Tibial artery (tissue), 4 donors: ENCODE measurements around the gene CHMP2A.

Source experiments
- DNase-seq, 2 donors: peaks; one replicate each; pipeline ENCODE4 v3.0.0-alpha.2; 2019
- H3K27ac ChIP-seq, 2 donors: fragments of 200-600 bp; sonication (generic) in 1 of 2; 1 replicate in 1 of 2; 2 replicates in 1 of 2; pipeline ENCODE4 v1.5.1; 2018 to 2019; ENCODE audit warnings: mild to moderate bottlenecking in 1 of 2
- H3K27me3 ChIP-seq, 2 donors: fragments of 200-600 bp; sonication (generic) in 1 of 2; one replicate each; pipeline versions ENCODE4 v1.5.1 to v1.6.0; 2016 to 2019
- H3K36me3 ChIP-seq, 3 donors: fragments of 200-600 bp; sonication (generic) in 2 of 3; one replicate each; pipeline ENCODE4 v1.5.1; 2016 to 2019; ENCODE audit warnings: mild to moderate bottlenecking in 2 of 3
- H3K4me1 ChIP-seq, 4 donors: fragments of 200-600 bp; sonication (generic) in 2 of 4; 1 replicate in 3 of 4; 2 replicates in 1 of 4; pipeline ENCODE4 v1.5.1; 2016 to 2019
- H3K4me3 ChIP-seq, 2 donors: fragments of 200-600 bp; sonication (generic) in 1 of 2; 1 replicate in 1 of 2; 2 replicates in 1 of 2; pipeline ENCODE4 v1.5.1; 2018 to 2019; ENCODE audit warnings: mild to moderate bottlenecking in 2 of 2
- H3K9me3 ChIP-seq, 3 donors: fragments of 200-600 bp; sonication (generic) in 1 of 3; one replicate each; pipeline ENCODE4 v1.5.1; 2016 to 2019
- intact Hi-C: fragments of 100-400 bp; cut with DNase I; formaldehyde crosslinking; loops from one replicate; pipeline ENCODE4 v1.15.0; 2023; ENCODE audit warnings: low total_unique reads
- TF ChIP-seq, protein P1 (sequence below), 2 experiments: fragments of 200-600 bp in 1 of 2; fragments of 450-650 bp in 1 of 2; IDR thresholded peaks; one replicate each; pipeline ENCODE4 v1.5.1; 2017 to 2019; ENCODE audit warnings: antibody characterized with exemption in 2 of 2, mild to moderate bottlenecking in 1 of 2, moderate library complexity in 1 of 2

Gene CHMP2A

DNA sequence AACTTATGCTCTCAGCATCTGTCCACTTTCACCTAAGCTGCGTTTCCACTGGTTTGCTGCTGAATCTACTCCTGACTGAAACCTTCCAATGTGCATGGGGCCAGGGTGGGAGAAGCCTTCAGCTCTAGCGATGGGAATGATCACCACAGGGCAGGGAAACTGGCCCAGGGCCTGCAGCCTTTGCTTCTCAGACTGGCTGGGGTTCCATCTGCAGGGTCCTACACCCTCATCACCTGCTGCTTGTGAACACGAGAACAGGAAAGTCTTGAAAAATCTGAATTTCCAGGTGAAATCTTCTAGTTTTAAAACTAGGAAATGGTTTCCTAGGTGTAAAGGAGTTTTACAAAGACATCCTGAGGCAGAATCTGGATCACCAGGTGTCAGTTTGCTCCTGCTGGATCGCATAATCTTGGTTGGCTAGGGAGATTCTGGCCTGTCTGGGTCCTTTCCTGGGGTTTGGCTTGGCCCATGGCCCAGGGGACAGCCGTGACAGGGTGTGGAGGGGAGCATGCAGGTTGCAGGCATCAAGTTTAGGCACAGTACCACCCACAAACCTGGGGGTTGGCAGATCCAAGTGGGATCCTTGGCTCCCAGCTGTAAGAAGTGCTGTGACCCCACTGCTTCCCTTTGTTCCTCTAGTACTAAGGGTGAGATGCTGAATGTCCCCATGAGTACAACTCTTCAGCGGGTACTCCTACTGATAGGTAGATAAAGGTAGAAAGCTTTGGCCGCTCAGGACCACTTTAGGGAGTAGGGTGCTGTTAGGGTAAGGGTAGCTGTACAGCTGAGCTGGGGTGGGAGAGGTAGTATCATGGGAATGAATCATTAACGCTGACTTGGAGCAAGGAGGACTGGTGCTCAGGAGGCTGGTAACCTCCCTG is 5.3 kb upstream of the CHMP2A start:
- intact Hi-C loops: no loop called here
- peaks cover 0 to 63% (median 58%) of the 10 kb centered on the region in 4 donors for H3K4me1 ChIP-seq
- peaks cover 11 to 17% (median 17%) of the 10 kb centered on the region in 3 donors for H3K36me3 ChIP-seq
- H3K4me3 ChIP-seq: peak overlapping the region; percentile 89 to 90
- no peaks in the 10 kb centered on the region for H3K9me3 ChIP-seq
- no peaks in the 10 kb centered on the region for H3K27me3 ChIP-seq
- TF ChIP-seq, protein P1, sequence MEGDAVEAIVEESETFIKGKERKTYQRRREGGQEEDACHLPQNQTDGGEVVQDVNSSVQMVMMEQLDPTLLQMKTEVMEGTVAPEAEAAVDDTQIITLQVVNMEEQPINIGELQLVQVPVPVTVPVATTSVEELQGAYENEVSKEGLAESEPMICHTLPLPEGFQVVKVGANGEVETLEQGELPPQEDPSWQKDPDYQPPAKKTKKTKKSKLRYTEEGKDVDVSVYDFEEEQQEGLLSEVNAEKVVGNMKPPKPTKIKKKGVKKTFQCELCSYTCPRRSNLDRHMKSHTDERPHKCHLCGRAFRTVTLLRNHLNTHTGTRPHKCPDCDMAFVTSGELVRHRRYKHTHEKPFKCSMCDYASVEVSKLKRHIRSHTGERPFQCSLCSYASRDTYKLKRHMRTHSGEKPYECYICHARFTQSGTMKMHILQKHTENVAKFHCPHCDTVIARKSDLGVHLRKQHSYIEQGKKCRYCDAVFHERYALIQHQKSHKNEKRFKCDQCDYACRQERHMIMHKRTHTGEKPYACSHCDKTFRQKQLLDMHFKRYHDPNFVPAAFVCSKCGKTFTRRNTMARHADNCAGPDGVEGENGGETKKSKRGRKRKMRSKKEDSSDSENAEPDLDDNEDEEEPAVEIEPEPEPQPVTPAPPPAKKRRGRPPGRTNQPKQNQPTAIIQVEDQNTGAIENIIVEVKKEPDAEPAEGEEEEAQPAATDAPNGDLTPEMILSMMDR (IDR thresholded peaks at IDR 0.05): no peak
- H3K27ac ChIP-seq: peak overlapping the region; percentile 99 to 100
- DNase-seq: no peak

DNA sequence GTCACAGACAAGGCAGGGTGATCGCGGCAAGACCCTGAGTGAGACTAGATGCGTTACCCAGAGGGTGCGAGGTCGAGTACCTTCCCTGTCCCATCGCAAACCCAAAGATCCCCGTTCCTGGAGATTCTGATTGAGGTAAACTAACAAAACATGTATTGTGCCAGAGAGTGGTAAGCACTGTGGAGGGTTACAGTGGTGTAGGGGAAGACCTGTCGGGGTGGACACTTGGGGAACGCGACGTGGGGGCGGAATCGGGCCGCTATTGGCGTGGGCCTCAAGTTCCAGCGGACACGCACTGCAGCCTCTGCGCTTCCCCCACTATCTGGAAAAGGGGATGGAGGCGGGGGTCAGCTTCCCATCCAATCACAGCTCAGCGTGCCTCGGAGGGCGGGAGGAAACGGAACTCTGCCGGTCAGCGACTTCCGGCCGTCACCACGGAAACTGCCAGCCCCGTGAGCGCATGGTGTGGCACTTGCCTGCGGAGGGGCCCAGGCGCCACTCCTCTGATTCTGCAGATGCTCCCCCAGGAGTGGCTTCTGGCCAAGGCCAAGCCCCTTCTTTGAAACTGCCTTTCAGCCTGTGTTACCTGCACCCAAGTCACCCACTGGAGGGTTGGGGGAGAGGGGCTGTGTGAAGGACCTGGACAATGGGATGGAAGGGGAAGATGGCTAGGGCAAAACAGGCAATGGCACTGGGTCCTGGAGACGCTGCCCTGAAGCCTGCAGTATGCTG is 4.5 kb upstream of the CHMP2A start:
- TF ChIP-seq, protein P1 (IDR thresholded peaks at IDR 0.05): no peak
- peak; percentile 93 to 97 for DNase-seq
- intact Hi-C loops: no loop called here
- Histone ChIP-seq H3K4me3 (peak overlapping the region; percentile 89 to 90), H3K4me1 (peaks cover 0 to 67% (median 59%) of the 10 kb centered on the region in 4 donors), H3K27ac (peak overlapping the region; percentile 99 to 100), H3K9me3 (no peaks in the 10 kb centered on the region), H3K36me3 (peaks cover 11 to 17% (median 17%) of the 10 kb centered on the region in 3 donors), H3K27me3 (no peaks in the 10 kb centered on the region)

DNA sequence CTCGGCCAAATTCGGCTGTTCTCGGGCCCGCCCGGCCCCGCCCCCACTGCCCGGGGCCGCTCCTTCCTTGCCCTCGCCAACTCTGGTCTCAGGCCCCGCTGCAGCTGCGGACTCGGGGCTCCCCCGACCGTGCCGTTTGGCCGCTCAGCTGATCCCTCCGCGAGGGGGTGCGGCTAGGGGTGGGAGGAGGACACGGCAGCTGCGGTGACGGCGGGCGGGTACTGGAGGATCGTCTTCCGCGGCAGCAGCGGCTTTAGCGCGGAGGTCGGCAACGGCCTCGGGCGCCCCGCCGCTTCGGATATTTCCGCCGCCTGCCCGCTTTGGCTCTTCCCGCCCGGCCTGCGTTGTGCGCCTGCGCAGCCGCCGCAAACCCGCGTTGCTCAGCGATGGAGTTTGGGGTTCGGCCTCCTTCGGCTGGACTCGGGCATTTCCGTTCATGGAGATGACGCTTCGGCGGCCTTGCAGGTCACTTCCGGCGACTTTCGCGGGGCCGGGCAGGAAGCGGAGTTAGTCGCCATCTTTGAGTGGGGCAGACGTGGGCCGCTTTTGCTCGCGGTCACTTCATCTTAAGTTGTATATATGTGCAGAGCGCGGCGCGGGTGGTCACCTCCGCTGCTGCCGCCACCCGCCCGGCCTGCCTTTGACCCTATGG is 3.8 kb upstream of the CHMP2A start:
- Histone ChIP-seq H3K36me3 (peaks cover 11 to 17% (median 17%) of the 10 kb centered on the region in 3 donors), H3K27me3 (no peaks in the 10 kb centered on the region), H3K9me3 (no peaks in the 10 kb centered on the region), H3K27ac (peak overlapping the region; percentile 99 to 100), H3K4me1 (peaks cover 0 to 73% (median 65%) of the 10 kb centered on the region in 4 donors), H3K4me3 (peak overlapping the region; percentile 89 to 90)
- TF ChIP-seq, protein P1 (IDR thresholded peaks at IDR 0.05): no peak
- peak; percentile 98 to 99 for DNase-seq
- intact Hi-C loops: no loop called here

DNA sequence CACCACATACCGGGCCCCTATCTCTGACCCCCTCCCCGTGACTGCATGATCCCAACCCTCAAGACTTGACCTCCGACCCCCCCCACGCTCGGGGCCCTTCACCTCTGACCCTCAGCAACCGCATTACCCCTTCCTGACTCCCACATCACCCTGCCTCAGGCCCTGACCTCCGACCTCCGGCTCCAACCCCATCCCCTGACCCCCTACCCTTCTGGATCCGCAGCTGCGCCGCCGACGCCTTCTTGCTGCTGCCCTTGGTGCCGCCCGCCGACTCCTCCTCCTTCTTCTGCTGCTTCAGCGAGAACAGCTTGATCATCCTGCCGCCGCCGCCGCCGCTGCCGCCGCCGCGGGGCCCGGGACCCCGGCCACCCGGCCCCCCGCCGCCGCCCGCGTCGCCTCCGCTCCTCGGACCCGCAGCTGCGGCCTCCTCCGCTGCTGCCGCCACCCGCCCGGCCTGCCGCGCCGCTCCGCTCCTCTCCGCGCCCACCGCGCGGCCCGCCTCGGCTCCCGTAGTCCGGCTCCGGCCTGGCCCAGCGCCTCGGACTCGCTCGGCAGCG is 3.2 kb upstream of the CHMP2A start, which contains the start of gene UBE2M:
Gene UBE2M, minus strand, starts transcription at position 546 of the 557 bp plus-strand sequence. Its CDS starts 230 bp downstream, at position 316.
- H3K9me3 ChIP-seq: no peaks in the 10 kb centered on the region
- TF ChIP-seq, protein P1 (IDR thresholded peaks at IDR 0.05): no peak
- H3K4me1 ChIP-seq: peaks cover 0 to 74% (median 65%) of the 10 kb centered on the region in 4 donors
- intact Hi-C loops: no loop called here
- peak; percentile 69 to 85 for DNase-seq
- peak within 1 kb of the TSS; percentile 89 to 90 for H3K4me3 ChIP-seq
- H3K27me3 ChIP-seq: no peaks in the 10 kb centered on the region
- peak within 1 kb of the TSS; percentile 99 to 100 for H3K27ac ChIP-seq
- peaks cover 11 to 17% (median 17%) of the 10 kb centered on the region in 3 donors for H3K36me3 ChIP-seq
